ENCODE data around the gene RNU5B-1.

Gene RNU5B-1

DNA sequence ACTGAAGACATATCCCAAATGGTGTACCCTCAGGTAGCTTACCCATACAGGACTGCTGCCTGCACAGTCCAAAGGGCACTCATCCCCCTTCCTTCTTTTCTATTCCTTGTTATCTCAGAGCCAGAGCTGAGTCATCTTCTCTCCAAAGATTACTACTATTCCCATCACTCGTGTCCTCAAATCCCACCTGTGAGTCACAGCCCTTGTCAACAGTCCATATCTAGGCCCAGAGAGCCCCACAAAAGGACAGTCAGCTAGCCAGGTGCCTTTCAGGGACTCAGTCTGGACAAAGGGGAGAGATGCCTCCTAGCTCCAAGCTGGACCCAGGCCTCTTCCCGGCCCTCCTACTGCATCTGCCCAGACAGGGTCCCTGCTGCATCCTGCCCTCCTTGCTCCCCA, 28.8 kb upstream of the RNU5B-1 start:
- H3K27ac Mint-ChIP-seq = peak overlapping the region in 1 of 2 donors; percentile 67
- H3K4me3 Mint-ChIP-seq = no peak overlapping the region
- peaks cover 27 to 37% of the 10 kb centered on the region in 2 donors for H3K4me1 Mint-ChIP-seq (ENCODE audit: low read depth in 2 of 2)
- no peaks in the 10 kb centered on the region for H3K9me3 Mint-ChIP-seq
- H3K27me3 Mint-ChIP-seq = no peaks in the 10 kb centered on the region
- ATAC-seq (replicated peaks) (no peak), DNase-seq (no peak)
- H3K36me3 Mint-ChIP-seq (ENCODE audit: insufficient read depth) = peaks cover 6% of the 10 kb centered on the region

DNA sequence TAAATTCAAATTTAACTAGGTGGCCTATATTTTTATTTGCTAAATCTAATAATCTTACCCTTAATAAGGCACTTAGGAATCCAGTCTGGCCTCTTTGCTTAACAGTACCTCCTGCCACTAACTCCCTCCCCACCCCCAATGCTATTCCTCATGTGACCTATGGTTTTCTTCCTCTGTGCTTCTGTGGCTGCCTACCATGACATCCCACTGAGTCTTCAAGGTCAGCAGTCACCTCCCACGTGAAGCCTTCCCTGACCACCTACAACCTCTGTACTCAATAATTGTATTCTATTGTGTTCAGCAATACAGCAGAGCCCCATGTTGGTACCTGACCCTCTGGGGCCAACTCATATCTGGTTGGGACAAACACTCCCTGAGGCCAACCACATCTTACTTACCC, 27.5 kb upstream of the RNU5B-1 start:
- no peaks in the 10 kb centered on the region for H3K9me3 Mint-ChIP-seq
- H3K27me3 Mint-ChIP-seq = no peaks in the 10 kb centered on the region
- ATAC-seq (replicated peaks) = no peak
- H3K27ac Mint-ChIP-seq = peak overlapping the region; percentile 66 to 78
- H3K4me3 Mint-ChIP-seq = no peak overlapping the region
- peaks cover 6% of the 10 kb centered on the region for H3K36me3 Mint-ChIP-seq (ENCODE audit: insufficient read depth)
- peaks cover 27 to 40% of the 10 kb centered on the region in 2 donors for H3K4me1 Mint-ChIP-seq (ENCODE audit: low read depth in 2 of 2)
- DNase-seq = no peak

DNA sequence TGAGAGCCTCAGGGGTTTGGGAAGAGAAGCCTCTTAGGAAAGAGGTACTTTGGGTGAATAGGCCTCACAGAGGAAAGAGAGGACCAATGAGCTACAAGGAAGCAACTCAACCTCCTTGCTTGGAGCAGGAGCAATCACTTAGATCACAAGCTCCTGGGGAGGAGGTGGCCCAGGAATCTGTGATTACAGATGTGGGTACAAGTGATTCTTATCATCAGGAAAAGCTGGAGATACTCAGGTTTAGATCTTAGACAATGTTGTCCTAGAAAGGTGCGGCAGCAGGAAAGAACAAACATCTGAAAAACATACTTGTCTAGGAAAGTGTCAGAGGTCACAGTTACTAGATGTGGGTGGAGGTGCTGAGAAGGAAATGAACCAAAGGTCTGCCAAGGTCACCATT, 26.0 kb upstream of the RNU5B-1 start:
- no peak for DNase-seq
- no peaks in the 10 kb centered on the region for H3K27me3 Mint-ChIP-seq
- H3K9me3 Mint-ChIP-seq = no peaks in the 10 kb centered on the region
- H3K4me1 Mint-ChIP-seq (ENCODE audit: low read depth in 2 of 2) = peaks cover 32 to 48% of the 10 kb centered on the region in 2 donors
- peaks cover 6% of the 10 kb centered on the region for H3K36me3 Mint-ChIP-seq (ENCODE audit: insufficient read depth)
- no peak overlapping the region for H3K4me3 Mint-ChIP-seq
- no peak for ATAC-seq (replicated peaks)
- H3K27ac Mint-ChIP-seq = peak overlapping the region; percentile 66 to 78

- DNase-seq = no peak
- Mint-ChIP-seq H3K4me3 (peak overlapping the region; percentile 84 to 85), H3K36me3 (ENCODE audit: insufficient read depth) (peaks cover 3% of the 10 kb centered on the region), H3K27me3 (no peaks in the 10 kb centered on the region), H3K9me3 (no peaks in the 10 kb centered on the region), H3K27ac (peak overlapping the region; percentile 89 to 95), H3K4me1 (ENCODE audit: low read depth in 2 of 2) (peaks cover 27 to 42% of the 10 kb centered on the region in 2 donors)
- no peak for ATAC-seq (replicated peaks)
These were observed 19.0 kb upstream of the RNU5B-1 start for GRCh38 chr15:65285291-65286068.

DNA sequence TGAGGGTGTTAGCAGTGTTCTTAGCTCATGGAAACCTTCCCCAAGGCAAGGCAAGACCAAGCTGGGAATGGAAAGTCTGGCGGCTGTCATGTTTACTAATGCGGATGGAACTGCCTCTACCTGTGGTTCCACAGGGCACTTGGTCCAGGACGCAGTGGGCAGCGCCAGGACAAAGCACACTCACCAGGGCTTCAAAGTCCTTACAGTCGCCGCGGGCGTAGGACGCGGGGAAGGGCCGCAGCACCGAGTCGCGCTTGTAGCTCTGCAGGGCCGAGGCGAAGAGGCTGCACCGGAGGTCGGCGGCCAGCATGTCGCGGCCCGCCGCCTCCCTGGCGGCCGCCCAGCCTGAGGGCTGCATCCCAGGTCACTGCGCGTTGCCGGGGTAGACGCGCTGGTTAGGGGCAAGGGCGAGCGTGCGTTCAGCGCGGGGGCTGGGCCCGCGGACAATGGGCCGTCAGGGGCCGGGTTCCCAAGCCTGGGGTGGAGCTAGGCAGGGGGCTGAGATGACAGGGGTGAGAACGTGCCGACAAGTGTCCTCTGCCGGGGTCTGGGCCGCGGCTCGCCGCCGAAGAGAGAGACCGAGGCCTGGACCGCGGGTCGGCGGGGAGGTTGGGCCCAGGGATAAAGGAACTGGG, 18.3 kb upstream of the RNU5B-1 start:
- Mint-ChIP-seq H3K36me3 (ENCODE audit: insufficient read depth) (peaks cover 3% of the 10 kb centered on the region), H3K9me3 (no peaks in the 10 kb centered on the region), H3K4me3 (peak overlapping the region; percentile 84 to 85), H3K27me3 (no peaks in the 10 kb centered on the region), H3K4me1 (ENCODE audit: low read depth in 2 of 2) (peaks cover 27 to 36% of the 10 kb centered on the region in 2 donors), H3K27ac (peak overlapping the region; percentile 89 to 95)
- peak in 1 of 3 experiments; percentile 10 for DNase-seq
- peak; percentile 21 for ATAC-seq (replicated peaks)

DNA sequence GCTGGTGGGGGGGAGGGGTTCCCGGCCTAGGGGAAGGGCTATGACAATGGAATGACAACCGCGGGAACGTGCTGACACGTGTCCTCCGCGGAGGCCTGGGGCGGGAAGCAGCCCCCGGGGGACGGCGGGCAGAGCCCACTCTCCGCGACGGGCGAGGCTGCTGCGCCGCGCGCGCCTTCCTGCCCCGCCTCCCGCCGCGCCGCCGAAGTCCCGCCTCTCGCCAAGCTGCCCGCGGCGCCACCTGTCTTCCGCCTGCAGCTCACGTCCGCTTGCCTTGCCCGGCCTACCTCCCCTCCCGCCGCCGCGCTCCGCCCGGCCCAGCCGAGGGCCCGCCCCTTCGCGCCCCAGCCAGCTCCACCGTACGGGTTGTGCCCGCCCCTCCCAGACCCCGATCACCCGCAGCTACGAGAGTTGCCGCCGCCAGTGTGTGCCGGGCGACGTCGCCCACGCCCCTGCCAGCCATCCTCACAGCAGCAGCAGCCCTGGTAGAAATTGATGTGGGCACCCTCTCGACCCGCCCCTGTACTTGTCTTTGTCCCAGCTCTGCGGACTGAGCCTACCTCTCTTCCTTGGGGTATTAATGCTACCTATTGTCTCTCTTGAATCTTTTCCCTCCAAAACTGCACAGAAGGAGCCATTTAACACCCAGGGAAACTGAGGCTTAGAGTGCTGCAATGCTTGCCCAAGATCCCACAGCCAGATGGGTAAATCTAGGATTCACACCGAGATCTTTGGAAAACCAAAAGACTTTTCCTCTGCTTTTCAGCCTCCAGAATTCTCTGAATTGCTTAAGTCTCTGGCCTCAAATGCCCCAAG, 17.6 kb upstream of the RNU5B-1 start, which contains the start of gene PARP16:
TSS of gene PARP16 (minus strand) at position 180 of the 816 bp plus-strand sequence. CDS start 457 bp downstream, outside the sequence.
- Mint-ChIP-seq H3K4me1 (ENCODE audit: low read depth in 2 of 2) (peaks cover 27 to 36% of the 10 kb centered on the region in 2 donors), H3K27ac (peak within 1 kb of the TSS; percentile 89 to 95), H3K27me3 (no peaks in the 10 kb centered on the region), H3K4me3 (peak within 1 kb of the TSS; percentile 84 to 85), H3K36me3 (ENCODE audit: insufficient read depth) (peaks cover 3% of the 10 kb centered on the region), H3K9me3 (no peaks in the 10 kb centered on the region)
- DNase-seq (peak; percentile 87 to 91 (median 88)), ATAC-seq (replicated peaks) (peak; percentile 94)

DNA sequence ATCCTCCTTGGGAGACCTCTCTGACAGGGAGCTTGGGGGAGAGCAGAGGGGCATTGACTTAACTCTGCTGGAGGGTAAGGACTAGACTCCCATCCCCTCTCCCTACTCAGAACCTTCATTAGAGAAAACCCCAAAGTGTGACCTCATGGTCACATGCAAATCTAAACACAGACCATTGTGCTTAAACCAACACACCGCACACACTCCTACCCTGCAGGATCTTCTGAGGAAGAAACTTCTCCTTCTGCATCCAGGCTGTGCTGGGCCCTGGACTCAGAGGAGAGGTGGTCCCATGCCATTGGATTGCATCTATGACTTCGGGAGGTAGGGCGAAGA, 17.0 kb upstream of the RNU5B-1 start:
- Mint-ChIP-seq H3K27me3 (no peaks in the 10 kb centered on the region), H3K4me1 (ENCODE audit: low read depth in 2 of 2) (peaks cover 23 to 31% of the 10 kb centered on the region in 2 donors), H3K36me3 (ENCODE audit: insufficient read depth) (peaks cover 3% of the 10 kb centered on the region), H3K4me3 (peak overlapping the region; percentile 84 to 85), H3K27ac (peak overlapping the region; percentile 89 to 95), H3K9me3 (no peaks in the 10 kb centered on the region)
- no peak for DNase-seq
- ATAC-seq (replicated peaks) = no peak

DNA sequence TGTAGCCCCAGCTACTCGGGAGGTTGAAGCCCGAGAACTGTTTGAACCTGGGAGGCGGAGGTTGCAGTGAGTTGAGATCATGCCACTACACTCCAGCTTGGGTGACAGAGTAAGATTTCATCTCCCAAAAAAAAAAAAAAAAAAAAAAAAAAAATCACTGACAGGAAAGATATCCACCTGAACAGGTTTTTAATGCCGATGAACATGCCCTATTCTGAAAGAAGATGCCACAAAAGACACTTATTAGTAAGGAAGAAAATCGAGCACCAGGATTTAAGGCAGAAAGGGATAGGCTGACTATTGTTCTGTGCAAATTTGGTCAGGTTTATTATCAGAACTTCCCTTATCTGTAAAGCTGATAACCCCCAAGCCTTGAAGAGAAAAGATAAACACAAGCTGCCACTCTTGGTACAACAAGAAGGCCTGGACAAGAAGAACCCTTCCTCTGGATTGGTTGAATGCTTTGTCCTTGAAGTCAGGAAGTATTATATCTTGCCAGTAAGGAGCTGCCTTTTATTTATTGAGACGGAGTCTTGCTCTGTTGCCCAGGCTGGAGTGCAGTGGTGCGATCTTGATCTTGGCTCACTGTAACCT, 15.1 kb upstream of the RNU5B-1 start:
- no peak overlapping the region for H3K4me3 Mint-ChIP-seq
- no peaks in the 10 kb centered on the region for H3K9me3 Mint-ChIP-seq
- H3K4me1 Mint-ChIP-seq (ENCODE audit: low read depth in 2 of 2) = peaks cover 14 to 18% of the 10 kb centered on the region in 2 donors
- H3K27ac Mint-ChIP-seq = peak overlapping the region in 1 of 2 donors; percentile 6
- ATAC-seq (replicated peaks) = no peak
- DNase-seq = no peak
- no peaks in the 10 kb centered on the region for H3K27me3 Mint-ChIP-seq
- peaks cover 4% of the 10 kb centered on the region for H3K36me3 Mint-ChIP-seq (ENCODE audit: insufficient read depth)

- ATAC-seq (replicated peaks) (no peak), DNase-seq (no peak)
- H3K9me3 Mint-ChIP-seq = no peaks in the 10 kb centered on the region
- peaks cover 8% of the 10 kb centered on the region for H3K36me3 Mint-ChIP-seq (ENCODE audit: insufficient read depth)
- no peak overlapping the region for H3K4me3 Mint-ChIP-seq
- H3K27ac Mint-ChIP-seq = no peak overlapping the region
- H3K27me3 Mint-ChIP-seq = no peaks in the 10 kb centered on the region
- H3K4me1 Mint-ChIP-seq (ENCODE audit: low read depth in 2 of 2) = peaks cover 14 to 18% of the 10 kb centered on the region in 2 donors
These were observed 14.2 kb upstream of the RNU5B-1 start for GRCh38 chr15:65290228-65290627.

- peaks cover 35% of the 10 kb centered on the region for H3K36me3 Mint-ChIP-seq (ENCODE audit: insufficient read depth)
- ATAC-seq (replicated peaks) (no peak), DNase-seq (no peak)
- no peak overlapping the region for H3K4me3 Mint-ChIP-seq
- H3K4me1 Mint-ChIP-seq (ENCODE audit: low read depth in 2 of 2) = peaks cover 10 to 13% of the 10 kb centered on the region in 2 donors
- no peak overlapping the region for H3K27ac Mint-ChIP-seq
- no peaks in the 10 kb centered on the region for H3K9me3 Mint-ChIP-seq
- H3K27me3 Mint-ChIP-seq = no peaks in the 10 kb centered on the region
These were observed 11.4 kb upstream of the RNU5B-1 start for GRCh38 chr15:65292938-65293518.

GRCh38 chr15:65298731-65299130, 5.7 kb upstream of the RNU5B-1 start:
- ATAC-seq (replicated peaks) = no peak
- DNase-seq = no peak
- Mint-ChIP-seq H3K27me3 (no peaks in the 10 kb centered on the region), H3K4me3 (peak overlapping the region; percentile 73 to 87), H3K9me3 (no peaks in the 10 kb centered on the region), H3K36me3 (ENCODE audit: insufficient read depth) (peaks cover 52% of the 10 kb centered on the region), H3K4me1 (ENCODE audit: low read depth in 2 of 2) (peaks cover 19 to 22% of the 10 kb centered on the region in 2 donors), H3K27ac (peak overlapping the region in 1 of 2 donors; percentile 86)

DNA sequence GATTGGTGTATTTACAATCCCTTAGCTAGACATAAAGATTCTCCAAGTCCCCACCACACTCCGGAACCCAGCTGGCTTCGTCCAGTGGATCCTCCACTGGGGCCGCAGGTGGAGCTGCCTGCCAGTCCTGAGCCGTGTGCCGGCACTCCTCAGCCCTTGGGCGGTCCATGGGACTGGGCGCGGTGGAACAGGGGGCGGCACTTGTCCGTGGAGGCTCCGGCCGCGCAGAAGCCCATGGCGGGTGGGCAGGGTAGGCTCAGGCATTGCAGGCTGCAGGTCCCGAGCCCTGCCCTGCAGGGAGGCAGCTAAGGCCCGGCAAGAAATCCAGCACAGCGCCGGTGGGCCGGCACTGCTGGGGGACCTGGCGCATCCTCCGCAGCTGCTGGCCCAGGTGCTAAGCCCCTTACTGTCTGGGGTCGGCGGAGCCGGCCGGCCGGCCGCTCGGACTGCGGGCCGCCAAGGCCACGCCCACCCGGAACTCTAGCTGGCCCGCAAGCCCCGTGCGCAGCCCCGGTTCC, 3.5 kb upstream of the RNU5B-1 start:
- Mint-ChIP-seq H3K9me3 (no peaks in the 10 kb centered on the region), H3K27ac (peak overlapping the region; percentile 90 to 93), H3K27me3 (no peaks in the 10 kb centered on the region), H3K4me3 (no peak overlapping the region), H3K4me1 (ENCODE audit: low read depth in 2 of 2) (peaks cover 27 to 35% of the 10 kb centered on the region in 2 donors), H3K36me3 (ENCODE audit: insufficient read depth) (peaks cover 60% of the 10 kb centered on the region)
- ATAC-seq (replicated peaks) (no peak), DNase-seq (no peak)

Measured in effector memory CD8-positive, alpha-beta T cell (primary cell).